ENCODE data around the gene RNF4. TPM values are rescaled to one million over a fixed set of nuclear protein-coding genes. Genes with fewer than 3 reads are reported as not detected.

RNF4 gene
- total RNA-seq, 1 experiment from 2014 or later: 113 TPM

GRCh38 chr4:2432004-2432403 is 36.9 kb upstream of the RNF4 start:
- no peaks in the 10 kb centered on the region for H3K9me3 ChIP-seq (ENCODE audit: low read depth, low read length, poor library complexity, severe bottlenecking)
- H3K27me3 ChIP-seq (replicated peaks; ENCODE audit: insufficient read depth, low read depth, low read length, poor library complexity): no peaks in the 10 kb centered on the region
- no peaks in the 10 kb centered on the region for H3K36me3 ChIP-seq (ENCODE audit: insufficient read depth, low read length, poor library complexity, severe bottlenecking)
- H3K4me3 ChIP-seq (ENCODE audit: low read depth, low read length, poor library complexity, severe bottlenecking): no peak overlapping the region
- no peak overlapping the region for H3K27ac ChIP-seq (ENCODE audit: low read depth, low read length, poor library complexity, severe bottlenecking)
- ChIA-PET CTCF (no interaction called here), POLR2A (ENCODE audit: low non-redundant PET) (no interaction called here)
- intact Hi-C loops (cut with micrococcal nuclease; ENCODE audit: unreplicated experiment): no loop called here
- no peak for DNase-seq (ENCODE audit: low spot score)
- peaks cover 5% of the 10 kb centered on the region for H3K4me1 ChIP-seq (ENCODE audit: insufficient read depth, low read length, poor library complexity, severe bottlenecking)
- no peak for TF ChIP-seq EZH2 (IDR thresholded peaks at IDR 0.05; ENCODE audit: borderline replicate concordance, low read depth, low read length, poor library complexity, severe bottlenecking)
- TF ChIP-seq, protein P1, sequence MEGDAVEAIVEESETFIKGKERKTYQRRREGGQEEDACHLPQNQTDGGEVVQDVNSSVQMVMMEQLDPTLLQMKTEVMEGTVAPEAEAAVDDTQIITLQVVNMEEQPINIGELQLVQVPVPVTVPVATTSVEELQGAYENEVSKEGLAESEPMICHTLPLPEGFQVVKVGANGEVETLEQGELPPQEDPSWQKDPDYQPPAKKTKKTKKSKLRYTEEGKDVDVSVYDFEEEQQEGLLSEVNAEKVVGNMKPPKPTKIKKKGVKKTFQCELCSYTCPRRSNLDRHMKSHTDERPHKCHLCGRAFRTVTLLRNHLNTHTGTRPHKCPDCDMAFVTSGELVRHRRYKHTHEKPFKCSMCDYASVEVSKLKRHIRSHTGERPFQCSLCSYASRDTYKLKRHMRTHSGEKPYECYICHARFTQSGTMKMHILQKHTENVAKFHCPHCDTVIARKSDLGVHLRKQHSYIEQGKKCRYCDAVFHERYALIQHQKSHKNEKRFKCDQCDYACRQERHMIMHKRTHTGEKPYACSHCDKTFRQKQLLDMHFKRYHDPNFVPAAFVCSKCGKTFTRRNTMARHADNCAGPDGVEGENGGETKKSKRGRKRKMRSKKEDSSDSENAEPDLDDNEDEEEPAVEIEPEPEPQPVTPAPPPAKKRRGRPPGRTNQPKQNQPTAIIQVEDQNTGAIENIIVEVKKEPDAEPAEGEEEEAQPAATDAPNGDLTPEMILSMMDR (conservative IDR thresholded peaks at IDR 0.05; ENCODE audit: low read depth, low read length): no peak
- BruUV-seq (replicated peaks): no TSS peak

DNA sequence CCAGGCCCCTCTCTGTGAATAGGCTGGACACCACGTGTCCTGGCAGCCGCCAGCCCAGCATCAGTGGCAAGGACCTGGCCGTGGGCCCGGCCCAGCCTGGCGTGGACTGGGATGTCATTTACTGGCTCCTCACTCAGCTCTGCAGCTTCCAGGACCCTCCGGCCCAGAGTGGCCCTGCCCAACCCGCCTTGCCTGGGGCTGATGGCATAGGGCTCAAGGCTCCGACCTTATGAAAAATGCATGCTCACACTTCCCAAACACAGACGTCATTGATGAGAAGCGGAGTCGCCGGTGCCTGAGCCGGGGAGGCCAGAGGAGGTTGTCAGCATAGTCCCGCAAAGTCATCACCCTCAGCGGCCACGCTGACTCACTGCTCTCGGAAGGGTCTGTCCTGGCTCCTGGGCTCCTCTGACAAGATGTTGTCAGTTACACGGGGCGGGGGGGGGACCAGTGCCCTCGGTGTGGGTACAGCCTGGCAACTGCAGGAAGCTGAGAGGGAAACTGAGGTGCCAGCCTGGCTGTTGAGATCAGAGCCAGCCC is 35.8 kb upstream of the RNF4 start:
- intact Hi-C loops (cut with micrococcal nuclease; ENCODE audit: unreplicated experiment): no loop called here
- CTCF ChIA-PET: no interaction called here
- no peaks in the 10 kb centered on the region for H3K27me3 ChIP-seq (replicated peaks; ENCODE audit: insufficient read depth, low read depth, low read length, poor library complexity)
- H3K36me3 ChIP-seq (ENCODE audit: insufficient read depth, low read length, poor library complexity, severe bottlenecking): no peaks in the 10 kb centered on the region
- TF ChIP-seq, protein P1 (conservative IDR thresholded peaks at IDR 0.05; ENCODE audit: low read depth, low read length): no peak
- TF ChIP-seq EZH2 (IDR thresholded peaks at IDR 0.05; ENCODE audit: borderline replicate concordance, low read depth, low read length, poor library complexity, severe bottlenecking): no peak
- no peak overlapping the region for H3K27ac ChIP-seq (ENCODE audit: low read depth, low read length, poor library complexity, severe bottlenecking)
- POLR2A ChIA-PET (ENCODE audit: low non-redundant PET): no interaction called here
- BruUV-seq (replicated peaks): no TSS peak
- H3K4me1 ChIP-seq (ENCODE audit: insufficient read depth, low read length, poor library complexity, severe bottlenecking): peaks cover 5% of the 10 kb centered on the region
- DNase-seq (ENCODE audit: low spot score): no peak
- H3K9me3 ChIP-seq (ENCODE audit: low read depth, low read length, poor library complexity, severe bottlenecking): no peaks in the 10 kb centered on the region
- H3K4me3 ChIP-seq (ENCODE audit: low read depth, low read length, poor library complexity, severe bottlenecking): no peak overlapping the region

DNA sequence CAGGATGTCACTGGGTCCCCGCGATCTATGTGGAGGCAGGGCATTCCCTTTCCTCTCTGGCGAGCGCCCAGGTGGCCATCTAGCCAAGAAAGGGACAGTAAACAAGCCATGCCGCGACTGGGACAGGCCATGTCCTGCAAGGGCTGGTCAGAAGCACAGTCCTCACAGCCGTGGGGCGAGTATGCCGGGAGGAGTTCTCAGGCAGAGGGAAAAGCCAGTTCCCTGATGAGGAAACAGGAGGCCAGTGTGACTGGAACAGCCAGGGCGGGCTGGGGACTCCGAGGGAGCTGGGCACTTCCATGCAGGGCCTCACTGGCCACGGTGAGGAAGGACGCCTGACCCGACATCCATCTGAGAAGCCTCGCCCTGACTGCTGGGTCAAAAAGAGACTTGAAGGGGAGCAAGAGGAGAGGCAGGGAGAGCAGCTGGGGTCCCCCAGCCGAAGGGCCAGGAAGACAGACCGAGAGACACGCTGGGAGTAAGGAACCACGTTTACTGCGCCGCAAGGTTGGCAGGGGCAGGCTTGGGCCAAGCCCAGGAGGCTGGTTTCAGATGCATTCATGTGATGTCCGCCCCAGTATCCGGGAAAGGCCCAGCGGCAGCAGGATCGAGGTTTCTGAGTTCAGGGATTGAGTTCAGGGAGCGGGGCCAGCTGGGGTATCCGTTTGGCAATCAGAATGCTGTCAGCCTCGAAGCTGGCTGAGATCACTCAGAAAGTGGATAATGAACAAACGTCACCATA is 35.1 kb upstream of the RNF4 start:
- intact Hi-C loops (cut with micrococcal nuclease; ENCODE audit: unreplicated experiment): no loop called here
- Histone ChIP-seq H3K4me3 (ENCODE audit: low read depth, low read length, poor library complexity, severe bottlenecking) (no peak overlapping the region), H3K36me3 (ENCODE audit: insufficient read depth, low read length, poor library complexity, severe bottlenecking) (no peaks in the 10 kb centered on the region), H3K27ac (ENCODE audit: low read depth, low read length, poor library complexity, severe bottlenecking) (no peak overlapping the region), H3K4me1 (ENCODE audit: insufficient read depth, low read length, poor library complexity, severe bottlenecking) (peaks cover 5% of the 10 kb centered on the region), H3K9me3 (ENCODE audit: low read depth, low read length, poor library complexity, severe bottlenecking) (no peaks in the 10 kb centered on the region), H3K27me3 (replicated peaks; ENCODE audit: insufficient read depth, low read depth, low read length, poor library complexity) (no peaks in the 10 kb centered on the region)
- no peak for DNase-seq (ENCODE audit: low spot score)
- TF ChIP-seq EZH2 (IDR thresholded peaks at IDR 0.05; ENCODE audit: borderline replicate concordance, low read depth, low read length, poor library complexity, severe bottlenecking): no peak
- TF ChIP-seq, protein P1 (conservative IDR thresholded peaks at IDR 0.05; ENCODE audit: low read depth, low read length): no peak
- BruUV-seq (replicated peaks): no TSS peak
- CTCF ChIA-PET: no interaction called here
- POLR2A ChIA-PET (ENCODE audit: low non-redundant PET): no interaction called here
